ENCODE data around the gene CNR2.
"Not testable (repeated sequence)": the region's sequence is repeated elsewhere in the genome, so short reads cannot be mapped to it uniquely, and the experiment has no call there.

The CNR2 gene

DNA sequence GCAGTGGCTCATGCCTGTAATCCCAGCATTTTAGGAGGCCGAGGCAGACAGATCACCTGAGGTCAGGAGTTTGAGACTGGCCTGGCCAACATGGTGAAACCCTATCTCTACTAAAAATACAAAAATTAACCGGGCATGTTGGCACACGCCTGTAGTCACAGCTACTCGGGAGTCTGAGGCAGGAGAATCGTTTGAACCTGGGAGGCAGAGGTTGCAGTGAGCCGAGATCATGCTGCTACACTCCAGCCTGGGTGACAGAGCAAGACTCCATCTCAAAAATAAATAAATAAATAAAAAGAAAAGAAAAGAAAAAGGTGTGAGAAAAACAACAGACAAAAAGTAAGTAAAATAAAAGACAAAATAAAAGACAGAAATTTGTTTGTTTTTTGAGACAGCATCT lies 79.0 kb downstream of the CNR2 start:
- DNase-seq (ENCODE audit: low spot score), result not testable (repeated sequence)

- DNase-seq (ENCODE audit: low spot score), result no peak
Measured at GRCh38 chr1:23827717-23828116, 85.4 kb downstream of the CNR2 start.

GRCh38 chr1:23826590-23826989 lies 86.6 kb downstream of the CNR2 start:
- not testable (repeated sequence) for DNase-seq (ENCODE audit: low spot score)

- no peak for DNase-seq (ENCODE audit: low spot score)
Measured at GRCh38 chr1:23825762-23826522, 87.2 kb downstream of the CNR2 start.

GRCh38 chr1:23825076-23825761 lies 87.9 kb downstream of the CNR2 start, which contains the start of gene HMGCL:
Gene HMGCL (minus strand): TSS chr1:23825429. CDS start chr1:23825415, 14 bp downstream.
- DNase-seq (ENCODE audit: low spot score), result peak; percentile 89

- DNase-seq (ENCODE audit: low spot score), result no peak
Measured at GRCh38 chr1:23824711-23825075, 88.5 kb downstream of the CNR2 start.

- DNase-seq (ENCODE audit: low spot score), result no peak
Measured at GRCh38 chr1:23823767-23824166, 89.4 kb downstream of the CNR2 start.
